GM18517 (cell line): ENCODE results near the gene SURF1.
"Not testable (repeated sequence)": the region's sequence is repeated elsewhere in the genome, so short reads cannot be mapped to it uniquely, and the experiment has no call there.

Experiments used
- ATAC-seq: cut with Tn5 transposase; IDR thresholded peaks from one replicate; pipeline ENCODE4 v1.9.1; 2021; ENCODE audit warnings: mild to moderate bottlenecking, moderate library complexity; ENCODE audit not compliant: unreplicated experiment

The SURF1 gene

DNA sequence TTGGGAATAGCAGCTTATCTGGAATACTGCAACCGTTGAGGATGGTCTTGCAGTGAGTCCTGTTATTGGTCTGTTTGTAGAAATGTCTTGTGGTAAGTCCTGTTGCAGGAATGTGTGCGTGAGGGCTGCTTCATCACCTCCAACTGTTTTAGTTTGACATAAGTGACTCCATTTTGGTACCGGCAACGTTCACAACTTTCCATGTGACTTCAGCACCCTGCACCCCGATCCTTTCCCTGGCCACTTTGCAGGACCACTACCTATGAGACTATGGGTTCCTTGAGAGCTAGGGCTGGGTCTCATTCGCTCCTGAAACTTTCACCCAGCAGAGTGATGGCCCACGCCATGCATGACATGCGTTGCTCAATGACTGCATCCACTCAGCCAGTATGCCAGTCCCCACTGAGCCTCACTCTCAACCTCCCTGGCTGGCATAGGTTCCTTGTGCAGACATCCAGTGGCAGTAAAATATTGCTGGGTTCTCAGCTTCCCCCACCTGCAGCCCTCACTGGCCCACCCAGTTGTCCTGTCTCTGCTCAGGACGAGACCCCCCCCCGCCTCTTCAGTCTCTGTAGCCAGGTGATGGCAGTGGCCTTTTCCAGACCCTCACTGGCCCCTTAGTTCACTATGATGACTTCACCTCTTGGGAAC, 28.3 kb downstream of the SURF1 start:
- no peak for ATAC-seq

DNA sequence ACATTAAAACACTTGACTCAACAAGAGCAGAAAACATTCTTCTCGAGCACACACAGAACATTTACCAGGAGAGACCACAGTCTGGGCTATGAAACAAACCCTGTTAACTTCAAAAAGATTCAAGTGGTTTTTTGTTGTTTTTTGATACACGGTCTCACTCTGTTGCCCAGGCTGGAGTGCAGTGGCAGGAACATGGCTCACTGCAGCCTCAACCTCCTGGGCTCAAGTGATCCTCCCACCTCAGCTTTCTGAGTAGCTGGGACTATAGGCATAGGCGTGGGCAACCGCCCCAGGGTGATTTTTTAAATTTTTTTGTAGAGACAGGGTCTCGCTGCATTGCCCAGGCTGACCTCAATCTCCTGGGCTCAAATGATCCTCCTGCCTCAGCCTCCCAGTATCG, 29.3 kb downstream of the SURF1 start:
- not testable (repeated sequence) for ATAC-seq

DNA sequence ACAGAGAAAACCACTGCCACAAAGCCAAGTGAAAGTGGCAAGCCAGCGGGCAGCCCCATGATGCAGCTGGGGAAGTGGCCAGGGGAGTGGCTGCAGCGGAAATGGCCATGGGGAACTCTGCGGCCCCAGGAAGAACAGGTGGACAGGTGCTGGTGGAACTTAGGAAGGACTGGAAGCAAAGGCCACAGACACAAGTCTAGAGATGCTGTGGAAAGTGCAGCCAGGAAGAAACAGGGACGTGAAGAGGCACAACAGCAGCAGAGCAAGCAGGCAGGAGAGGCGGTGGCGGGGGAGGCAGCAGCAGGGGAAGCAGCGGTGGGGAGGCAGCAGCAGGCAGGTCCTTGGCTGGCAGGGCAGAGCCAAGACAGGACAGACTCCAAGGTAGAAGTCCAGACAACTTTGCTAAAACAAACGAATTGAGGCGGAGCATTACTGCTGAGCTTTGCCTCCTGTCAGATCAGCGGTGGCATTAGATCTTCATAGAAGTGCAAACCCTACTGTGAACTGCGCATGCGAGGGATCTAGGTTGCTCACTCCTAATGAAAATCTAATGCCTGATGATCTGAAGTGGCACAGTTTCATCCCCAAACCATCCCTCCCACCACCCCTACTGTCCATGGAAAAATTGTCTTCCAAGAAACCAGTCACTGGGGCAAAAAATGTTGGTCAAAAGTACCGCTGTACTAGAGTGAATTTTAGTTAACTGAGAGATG, 32.1 kb downstream of the SURF1 start:
- ATAC-seq: no peak

DNA sequence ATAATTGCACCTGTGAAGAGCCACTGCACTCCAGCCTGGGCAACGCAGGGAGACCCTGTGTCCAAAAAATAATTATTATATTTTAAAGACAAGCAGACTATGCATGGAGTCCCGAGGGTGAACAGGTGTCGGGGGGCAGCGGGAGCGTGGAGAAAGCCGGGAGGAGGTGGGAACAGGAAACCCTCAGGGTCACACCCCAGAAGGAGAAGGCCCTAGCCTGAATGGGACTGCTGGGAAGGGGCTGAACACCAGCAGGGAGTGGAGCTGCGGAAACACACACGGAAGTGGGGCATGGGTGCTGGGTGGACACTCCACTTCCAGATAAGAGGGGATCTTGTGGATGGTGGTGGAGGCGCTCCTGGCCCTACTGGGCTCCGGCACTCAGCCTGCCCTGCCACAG, 33.1 kb downstream of the SURF1 start:
- ATAC-seq: no peak

DNA sequence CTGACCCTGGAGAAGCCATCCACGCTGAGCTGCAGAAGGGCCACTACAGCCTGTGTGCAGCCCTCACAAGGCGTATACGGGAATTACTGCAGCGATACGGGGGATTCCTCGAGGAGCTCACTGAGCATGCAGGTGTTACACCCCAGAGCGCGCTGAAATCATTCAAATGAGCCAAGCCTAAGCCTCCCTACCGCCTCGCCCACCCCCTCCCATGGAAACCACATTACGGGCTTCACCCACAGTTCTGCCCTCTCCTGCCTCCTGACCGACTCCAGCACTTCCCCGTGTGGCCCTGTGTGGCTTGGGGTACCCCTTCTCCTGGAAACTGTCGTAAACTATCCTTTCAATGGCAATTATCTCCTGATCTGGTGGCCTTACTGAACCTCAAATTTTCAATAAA, 33.6 kb downstream of the SURF1 start:
- no peak for ATAC-seq

DNA sequence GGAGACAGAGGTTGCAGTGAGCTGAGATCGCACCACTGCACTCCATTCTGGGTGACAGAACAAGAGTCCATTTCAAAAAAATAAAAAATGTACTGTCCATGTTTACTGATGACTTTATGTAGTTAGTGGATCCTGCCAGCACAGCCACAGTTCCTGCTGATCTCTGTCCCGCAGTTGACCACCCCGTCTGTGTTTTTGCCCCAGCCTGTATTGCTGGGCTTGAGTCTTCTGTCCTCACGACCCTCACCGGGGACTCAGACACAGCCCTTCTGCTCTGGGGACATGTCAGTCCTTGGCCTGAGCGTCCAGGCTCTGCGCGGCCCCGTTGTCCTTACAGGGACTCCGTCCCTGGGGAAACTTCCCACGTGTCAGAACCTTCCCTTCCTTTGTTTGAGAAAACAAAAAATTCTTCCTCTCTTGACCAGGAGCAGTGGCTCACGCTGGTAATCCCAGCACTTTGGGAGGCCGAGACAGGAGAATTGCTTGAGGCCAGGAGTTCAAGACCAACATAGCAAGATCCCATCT, 34.8 kb downstream of the SURF1 start:
- ATAC-seq: no peak

DNA sequence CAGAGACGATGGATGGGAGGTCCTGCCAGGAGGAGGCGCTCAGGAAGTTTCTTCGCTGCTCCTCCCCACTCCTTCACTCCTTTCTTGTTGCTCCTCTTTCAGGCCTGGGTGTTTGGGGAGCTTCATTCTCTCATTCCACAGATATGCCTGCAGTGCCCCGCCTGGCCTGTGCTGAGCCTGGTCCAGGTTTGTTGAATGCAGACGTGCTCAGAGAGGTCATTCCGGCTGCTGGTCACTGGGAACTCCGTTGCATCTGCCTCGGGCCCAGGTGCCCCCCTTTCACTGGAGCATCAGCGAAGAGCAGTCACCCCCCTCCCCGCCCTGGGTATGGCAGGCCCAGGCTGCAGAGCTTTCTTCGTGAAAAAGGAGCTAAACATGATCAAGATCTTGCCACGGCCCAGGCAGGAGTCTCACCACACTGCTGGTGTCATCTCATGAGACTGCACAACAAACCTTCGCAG, 35.8 kb downstream of the SURF1 start:
- no peak for ATAC-seq

DNA sequence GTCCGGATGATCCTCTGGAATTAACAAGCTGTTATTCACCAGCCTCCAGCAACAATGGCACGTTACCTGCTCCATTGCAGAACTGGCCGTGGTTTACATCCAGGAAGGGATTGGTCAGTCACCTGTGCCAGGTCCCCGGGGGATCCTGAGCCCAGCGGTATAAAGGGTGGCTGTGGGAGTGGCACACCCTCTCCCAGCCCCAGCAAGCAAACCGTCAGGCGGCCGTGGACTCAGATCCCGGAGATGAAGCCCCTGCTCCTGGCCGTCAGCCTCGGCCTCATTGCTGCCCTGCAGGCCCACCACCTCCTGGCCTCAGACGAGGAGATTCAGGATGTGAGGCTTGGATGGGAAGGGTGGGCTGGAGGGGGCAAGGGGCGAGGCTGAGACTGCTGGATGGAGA, 38.7 kb downstream of the SURF1 start:
- ATAC-seq: not testable (repeated sequence)

DNA sequence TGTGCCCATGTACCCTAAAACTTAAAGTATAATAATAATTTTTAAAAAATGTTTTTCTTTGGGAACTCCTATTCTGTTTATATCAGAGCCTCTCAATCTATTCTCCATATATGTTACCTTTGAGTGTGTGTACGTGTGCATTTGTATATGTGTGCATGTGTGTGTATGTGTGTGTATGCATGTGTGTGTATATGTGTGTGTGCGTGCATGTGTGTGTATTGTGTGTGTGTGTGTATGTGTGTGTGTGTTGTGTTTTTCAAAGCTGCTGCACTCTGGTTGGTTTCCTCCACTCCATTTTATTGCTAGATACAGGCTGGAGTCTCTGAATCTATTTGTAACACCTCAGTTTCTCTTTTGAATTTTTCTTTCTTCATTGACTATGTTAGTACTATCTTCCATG, 40.3 kb downstream of the SURF1 start:
- no peak for ATAC-seq

DNA sequence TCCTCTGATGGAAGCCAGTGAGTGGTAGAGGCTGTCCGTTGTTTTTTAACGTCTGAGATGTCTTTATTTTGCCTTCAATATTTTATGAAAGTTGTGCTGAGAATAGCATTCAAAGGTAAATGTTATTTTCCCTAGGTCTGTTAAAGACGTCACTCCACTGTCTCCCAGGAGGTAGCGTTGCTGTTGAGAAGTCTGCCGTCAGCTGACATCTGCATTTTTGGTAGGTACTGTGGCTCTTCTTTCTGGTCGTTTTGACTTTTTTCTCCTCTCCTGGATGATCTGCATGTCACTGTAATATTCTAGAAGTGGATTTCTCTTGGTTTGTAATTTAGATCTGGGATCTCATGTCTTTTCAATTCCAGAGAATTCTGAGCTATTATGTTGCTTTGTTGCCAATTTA, 46.7 kb downstream of the SURF1 start:
- no peak for ATAC-seq

DNA sequence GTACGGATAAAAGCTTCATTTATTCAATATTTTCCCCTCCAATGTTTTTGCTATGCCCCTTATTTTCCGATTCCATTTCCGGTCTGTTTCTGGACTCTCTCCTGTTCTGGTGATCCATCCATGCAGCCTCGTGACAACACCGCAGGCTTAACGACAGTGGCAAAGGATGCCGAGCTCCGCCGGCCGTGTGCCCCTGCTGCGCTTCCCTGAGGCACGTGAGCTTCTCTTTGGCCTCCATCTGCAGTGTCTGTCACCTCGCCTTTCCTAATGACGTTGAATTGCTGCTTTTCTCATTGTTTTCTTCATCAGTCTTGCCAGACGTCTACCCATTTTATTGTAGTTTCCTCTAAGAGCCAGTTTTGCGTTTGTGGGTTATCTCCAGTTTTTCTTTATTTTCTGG, 49.0 kb downstream of the SURF1 start:
- ATAC-seq: no peak

DNA sequence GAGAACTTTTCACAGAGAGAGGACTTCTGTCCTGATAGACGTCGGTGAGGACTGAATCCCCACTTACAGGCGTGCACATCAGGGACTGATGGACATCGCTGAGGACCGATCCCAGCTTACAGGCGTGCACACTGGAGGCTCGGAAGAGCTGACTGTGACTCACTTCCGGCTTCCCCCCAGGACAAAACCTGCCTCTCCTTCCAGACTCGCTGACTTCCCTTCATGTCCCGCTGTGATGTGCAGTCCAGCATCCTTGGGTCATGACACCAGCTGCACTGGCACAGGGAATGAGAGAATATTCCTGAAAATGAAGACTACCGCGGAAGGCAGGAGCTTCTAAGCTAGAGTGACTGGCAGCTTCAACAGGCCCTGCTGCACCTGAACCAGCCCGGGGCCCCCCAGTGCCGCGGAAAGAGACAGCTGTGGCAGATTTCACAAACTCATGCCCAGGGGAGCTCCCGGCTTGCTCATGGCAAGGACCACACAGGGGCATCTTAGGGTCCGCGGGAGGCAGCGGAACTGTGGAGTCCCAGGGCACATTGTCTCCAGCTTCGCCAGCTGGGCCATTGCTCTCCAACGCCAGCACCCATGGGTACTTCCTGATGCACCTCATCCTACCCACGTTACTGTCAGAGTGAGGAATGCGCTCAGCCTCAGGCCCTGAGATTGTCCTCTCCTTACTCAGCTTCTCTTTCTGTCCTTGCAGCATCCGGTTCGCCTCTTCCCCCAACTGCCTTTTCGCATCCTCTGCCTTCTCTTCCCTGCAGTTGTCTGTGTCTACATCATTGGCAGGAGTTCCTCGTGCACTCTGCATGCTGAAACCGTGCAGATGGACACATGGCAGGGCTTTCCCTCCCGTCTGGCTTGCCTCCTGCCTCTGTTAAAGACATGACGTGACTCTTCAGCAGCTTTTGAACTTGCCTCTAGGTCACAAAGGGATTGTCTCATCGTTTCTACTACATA, 49.8 kb downstream of the SURF1 start:
- no peak for ATAC-seq

DNA sequence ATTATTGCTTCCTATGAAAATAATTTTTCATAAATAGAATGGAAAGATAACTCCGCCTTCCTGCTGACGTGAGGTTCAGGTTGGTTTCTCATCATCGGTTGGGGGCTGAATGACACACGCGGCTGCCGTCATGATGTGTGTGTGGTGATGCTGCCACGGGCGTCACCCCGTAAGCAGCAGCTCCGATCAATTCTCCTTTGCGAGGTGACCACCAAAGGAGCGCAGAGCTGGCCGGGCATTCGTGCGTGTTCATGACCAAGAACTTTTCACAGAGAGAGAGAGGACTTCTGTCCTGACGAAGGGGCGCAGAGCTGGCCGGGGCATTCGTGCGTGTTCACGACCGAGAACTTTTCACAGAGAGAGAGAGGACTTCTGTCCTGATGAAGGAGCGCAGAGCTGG, 50.6 kb downstream of the SURF1 start:
- no peak for ATAC-seq

DNA sequence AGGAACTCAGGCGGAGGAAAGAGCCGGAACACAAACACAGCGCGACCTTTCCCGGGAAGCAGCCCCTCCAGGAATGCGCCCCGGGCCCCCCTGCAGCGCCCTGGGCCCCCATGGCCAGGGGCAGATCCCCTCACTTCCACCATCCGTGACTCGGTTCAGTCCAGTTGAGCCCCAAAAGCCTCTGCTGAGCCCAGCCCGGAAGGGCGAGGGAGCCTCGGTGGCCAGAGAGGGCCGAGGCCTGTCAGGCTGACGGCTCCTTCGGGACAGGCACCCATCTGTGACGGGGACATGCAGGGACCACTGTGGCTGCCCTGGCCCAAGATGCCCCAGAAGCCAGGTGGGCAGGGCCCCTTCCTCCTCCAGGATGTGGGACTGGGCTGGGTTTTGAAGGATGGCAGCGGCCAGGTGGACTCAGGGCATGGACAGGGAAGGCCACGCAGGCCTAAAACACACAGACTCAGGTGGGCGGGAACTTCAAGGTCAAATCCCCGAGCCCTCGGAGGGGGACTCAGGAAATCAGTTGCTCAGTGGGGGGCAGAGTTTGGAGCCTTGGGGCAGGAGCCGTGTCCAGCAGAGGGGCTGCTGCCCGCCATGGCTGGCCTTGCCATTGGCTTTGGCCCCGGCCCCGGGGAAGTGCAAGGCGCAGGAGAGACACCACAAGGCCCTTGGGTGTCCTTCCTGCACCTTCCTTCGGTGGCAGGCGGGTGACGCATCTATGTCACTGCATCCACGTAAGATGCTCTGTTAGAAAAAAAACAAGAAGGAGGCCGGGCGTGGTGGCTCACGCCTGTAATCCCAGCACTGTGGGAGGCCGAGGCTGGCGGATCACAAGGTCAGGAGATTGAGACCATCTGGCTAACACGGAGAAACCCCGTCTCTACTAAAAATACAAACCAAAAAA, 51.6 kb downstream of the SURF1 start:
- no peak for ATAC-seq

DNA sequence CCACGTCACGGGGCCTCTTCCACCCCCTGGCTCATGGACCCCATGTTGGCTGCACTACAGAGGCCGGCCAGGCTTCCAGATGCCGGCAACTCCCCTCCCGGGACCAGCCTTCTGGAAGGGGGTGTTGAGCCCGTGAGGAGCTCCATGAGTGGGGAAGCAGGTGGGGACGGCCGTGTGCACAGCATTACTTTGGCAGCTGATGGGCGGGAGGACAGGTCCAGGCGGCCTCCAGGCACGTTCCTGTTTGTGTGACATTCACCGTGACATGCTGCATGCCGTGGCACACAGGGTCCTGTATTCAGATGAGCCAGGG, 52.2 kb downstream of the SURF1 start:
- ATAC-seq: no peak

DNA sequence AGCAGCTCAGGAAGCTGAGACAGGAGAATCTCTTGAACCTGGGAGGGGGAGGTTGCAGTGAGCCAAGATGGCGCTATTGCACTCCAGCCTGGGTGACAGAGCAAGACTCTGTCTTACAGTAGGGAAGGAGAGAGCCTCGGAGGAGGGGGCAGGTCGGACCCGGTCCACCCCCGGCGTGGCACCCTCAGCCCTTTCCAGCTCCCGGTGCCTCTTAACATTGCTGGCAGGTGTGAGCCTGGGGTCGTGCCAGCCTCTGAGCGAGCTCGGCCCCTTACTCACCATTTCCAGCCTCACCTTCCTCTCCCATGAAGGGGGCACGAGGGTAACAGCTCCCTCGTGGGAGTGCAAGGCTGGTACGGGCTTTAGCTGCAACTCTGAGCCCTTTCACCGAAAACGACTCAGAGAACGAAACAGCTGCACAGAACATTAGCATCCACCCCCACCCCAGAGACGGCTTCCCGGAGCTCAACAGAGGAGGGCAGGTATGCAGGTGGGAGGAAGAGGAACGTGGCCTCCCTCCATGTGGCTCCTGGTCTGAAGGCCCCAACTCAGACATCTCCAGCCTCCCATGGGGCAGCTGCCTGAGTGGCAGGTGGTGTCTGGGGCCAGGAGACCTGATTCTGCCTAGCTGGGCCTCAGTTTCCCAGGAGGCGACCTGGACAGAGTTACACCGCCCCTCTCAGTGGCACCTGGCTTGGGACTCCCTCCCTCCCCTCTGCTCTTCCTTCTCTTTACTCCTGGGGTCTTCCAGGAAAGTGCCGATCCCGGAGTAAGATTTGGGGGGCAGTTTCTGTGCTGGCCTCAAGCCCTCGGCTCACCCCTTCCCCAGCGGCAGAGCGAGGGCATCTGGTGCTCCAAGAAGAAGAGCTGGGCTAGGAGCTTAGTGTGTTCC, 52.8 kb downstream of the SURF1 start:
- ATAC-seq: no peak
